Activated naive CD4-positive, alpha-beta T cell treated with Interleukin-2 at 50 U/mL for 16 hours (primary cell): ENCODE results near the gene PDE5A.
"Not testable (repeated sequence)": the region's sequence is repeated elsewhere in the genome, so short reads cannot be mapped to it uniquely, and the experiment has no call there.

Source experiments
- DNase-seq: peaks from one replicate; pipeline ENCODE4 v3.0.0-alpha.2; 2020

The PDE5A gene

GRCh38 chr4:119643306-119644042 is 14.9 kb upstream of the PDE5A start:
- no peak for DNase-seq

DNA sequence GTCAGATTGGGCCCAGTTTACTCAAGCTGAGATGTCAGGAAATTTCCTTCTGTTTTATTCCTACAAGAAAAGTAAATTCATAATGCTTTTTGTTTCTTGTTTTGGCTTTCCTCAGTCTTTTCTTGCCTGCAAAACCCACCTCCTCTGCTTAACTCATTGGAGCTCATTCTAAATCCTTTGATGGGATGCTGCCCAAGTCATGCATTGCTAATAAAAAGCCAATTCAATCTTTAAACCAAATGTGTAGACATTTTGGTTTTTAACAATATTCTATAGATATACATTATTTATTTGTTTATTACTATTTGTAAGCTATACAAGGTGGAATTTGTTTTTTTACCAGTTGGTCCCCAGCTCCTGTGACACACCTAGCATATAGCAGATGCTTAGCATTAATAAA is 13.2 kb upstream of the PDE5A start:
- DNase-seq, result no peak

- no peak for DNase-seq
Measured at GRCh38 chr4:119638359-119638758, 9.8 kb upstream of the PDE5A start.

DNA sequence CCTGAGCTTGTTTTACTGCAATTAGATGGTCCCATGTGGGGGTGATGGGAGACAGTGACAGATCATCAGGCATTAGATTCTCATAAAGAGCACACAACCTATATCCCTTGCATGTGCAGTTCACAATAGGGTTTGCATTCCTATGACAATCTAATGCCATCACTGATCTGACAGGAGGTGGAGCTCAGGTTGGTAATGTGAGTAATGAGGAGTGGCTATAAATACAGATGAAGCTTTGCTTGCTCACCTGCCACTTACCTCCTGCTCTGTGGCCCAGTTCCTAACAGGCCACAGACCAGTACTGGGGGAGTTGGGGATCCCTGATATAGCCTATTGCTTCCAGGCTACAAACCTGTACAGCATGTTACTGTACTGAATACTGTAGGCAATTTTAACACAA is 8.2 kb upstream of the PDE5A start:
- not testable (repeated sequence) for DNase-seq

DNA sequence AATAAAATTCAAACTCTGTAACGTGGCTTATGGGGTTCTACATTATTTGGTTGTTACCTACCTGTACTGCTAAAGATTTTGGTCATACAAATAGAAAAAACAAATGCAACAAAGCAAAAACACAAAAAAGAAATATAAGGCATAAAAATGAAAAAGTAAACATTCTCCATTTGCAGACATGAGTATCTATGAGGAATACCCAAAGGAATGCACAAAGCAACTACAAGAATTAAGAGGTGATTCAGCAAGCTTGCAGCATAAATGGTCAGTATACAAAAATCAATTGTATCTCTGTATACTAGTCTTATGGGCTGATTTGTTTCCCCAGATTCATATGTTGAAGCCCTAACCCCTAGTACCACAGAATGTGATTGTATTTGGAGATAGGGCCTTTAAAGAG is 3.6 kb upstream of the PDE5A start:
- DNase-seq, result no peak

DNA sequence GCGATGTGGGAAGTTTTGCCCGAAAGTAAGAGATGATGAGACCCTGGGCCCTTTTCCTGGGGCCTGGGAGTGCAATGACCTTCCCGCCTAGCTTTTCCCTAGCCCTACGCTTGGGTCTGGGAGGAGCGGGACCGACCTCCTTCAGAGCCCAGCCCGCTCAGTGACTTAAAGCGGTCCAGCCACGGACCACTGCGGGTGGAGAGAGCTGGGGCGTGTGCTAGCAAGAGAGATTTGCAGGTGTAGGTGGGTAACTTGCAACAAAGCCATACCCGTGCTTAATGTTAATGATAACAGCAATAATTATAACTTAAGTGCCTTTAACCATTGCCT is 503 bp upstream of the PDE5A start:
- DNase-seq, result no peak

DNA sequence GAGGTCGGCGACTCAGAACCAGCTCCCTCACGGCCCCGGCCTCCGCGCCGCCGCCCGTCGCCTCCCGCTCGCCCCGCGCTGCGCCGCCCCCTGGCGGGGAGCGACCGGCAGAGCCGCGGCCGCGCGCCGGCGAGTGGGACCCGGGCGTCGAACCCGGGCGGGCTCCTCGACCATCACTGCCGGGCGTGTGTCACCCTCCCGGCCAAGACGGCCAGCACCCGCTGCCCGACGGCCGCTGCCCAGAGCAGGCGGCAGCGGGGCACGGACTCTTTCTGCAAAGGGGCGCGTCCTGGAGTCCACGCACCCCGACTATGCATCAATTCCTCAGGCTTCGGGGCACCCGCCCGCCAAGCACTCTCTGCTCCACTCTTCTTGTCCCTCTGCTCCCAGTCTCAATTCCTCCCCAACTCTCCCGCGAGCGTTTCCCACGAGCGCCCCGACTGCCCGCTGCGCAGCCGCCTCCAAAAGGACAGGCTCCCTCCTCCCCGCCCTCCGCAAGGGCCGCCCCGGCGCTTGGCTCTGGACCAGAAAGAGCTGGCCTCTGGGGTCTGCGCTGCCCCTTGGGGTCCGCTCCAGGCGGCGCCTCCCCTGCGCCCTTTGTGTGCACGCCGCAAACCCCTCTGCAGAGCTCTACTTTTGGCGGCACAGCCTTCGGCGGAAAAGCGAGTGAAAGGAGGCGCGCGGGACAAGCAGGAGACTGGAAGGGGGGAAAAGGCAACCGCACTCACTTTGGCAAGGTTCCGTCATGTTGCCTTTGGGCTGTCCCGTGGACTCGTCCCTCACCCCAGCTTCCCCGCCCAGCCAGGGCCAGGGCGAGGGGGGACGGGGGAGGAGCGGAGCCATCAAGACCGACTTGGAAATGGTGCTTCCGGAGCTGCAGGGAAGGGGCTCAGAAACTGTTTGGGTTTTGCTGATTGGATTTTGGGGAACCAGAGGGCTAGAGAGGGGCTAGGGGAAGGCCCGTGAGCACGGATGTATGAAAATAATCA is 1.0 kb downstream of the PDE5A start:
- DNase-seq, result peak; percentile 65

DNA sequence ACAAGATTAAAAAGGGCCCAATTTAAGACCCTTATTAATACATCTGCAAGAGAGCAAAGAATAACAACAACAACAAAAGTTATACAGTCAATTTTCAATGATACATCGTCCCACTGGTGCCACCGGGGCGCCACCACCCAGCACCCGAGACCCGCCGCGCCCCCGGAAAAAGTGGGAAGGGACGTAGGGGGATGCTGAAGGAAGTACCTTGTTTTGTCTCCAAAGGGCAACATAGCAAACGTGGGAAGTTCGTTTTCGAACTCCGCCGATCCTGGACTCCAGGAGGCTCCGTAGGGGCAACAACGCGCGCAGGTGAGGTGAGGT is 1.7 kb downstream of the PDE5A start:
- no peak for DNase-seq

DNA sequence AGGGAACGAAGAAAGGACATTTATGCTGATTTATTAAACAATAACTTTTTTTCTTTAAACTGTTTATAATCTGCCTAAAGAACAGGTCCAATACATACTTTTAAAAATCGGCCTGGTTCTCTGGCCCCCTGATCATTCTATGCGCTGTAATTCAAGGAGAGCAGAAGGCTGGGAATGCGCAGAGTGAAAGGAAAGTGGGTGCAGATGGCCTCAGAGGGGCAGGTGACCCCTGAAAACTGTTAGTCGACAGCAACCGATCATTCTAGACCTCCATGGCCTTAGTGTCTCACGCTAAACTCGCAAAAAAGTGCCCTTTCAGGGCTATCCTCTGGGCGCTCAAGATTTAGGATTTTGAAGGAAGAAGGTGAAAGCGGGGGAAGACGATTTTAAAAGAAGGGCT is 2.2 kb downstream of the PDE5A start:
- DNase-seq, result no peak

GRCh38 chr4:119625761-119626160 is 2.8 kb downstream of the PDE5A start:
- no peak for DNase-seq

DNA sequence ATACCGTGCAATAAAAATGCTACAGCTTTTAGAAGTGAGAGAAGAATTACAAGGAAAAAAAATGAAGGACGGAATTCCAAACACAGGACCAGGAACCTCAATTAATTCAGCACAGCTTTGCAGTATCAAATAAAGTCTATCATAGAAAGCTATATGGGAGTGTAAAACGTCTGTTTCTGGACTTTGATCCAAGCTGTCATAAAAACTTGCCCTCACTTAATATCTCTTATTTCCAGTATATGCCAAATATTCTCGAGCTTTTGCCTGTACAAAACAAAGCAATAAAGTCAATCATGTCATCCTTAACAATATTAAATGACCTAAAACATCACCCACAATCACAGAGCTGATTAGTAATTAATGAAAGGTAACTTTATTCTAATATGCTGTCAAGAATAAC is 4.2 kb downstream of the PDE5A start:
- DNase-seq, result no peak

- DNase-seq, result no peak
Measured at GRCh38 chr4:119623025-119623424, 5.6 kb downstream of the PDE5A start.

DNA sequence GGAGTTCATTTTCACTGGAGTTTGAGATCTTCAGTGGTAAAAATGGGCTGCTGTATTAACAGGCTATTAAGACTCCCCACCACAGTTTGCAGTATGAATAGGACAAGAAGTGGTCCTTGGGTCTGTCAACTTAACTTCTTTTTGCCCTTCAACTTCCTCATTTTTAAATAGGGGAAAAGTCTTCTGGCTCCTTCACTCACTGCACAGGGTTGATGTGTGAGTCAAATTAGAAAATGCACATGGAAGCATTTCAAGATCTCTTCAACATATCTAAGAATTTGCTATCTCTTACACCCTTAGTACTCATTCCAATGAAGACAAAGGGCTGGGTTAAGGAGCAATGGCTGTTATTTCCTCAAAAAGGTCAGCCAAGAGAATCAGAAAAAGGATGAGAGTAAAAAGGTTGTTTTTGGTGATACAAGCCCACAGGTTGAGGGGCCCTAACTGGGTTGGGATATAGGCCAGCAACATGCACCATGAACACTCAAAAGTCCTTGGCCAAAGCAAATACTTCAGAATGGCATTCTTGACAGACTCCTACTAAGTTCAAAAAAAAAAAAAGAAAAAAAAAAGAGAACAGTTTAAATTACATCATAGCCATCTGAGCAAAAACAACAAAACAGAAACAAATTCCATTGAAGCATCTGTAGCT is 13.4 kb downstream of the PDE5A start:
- DNase-seq, result no peak

DNA sequence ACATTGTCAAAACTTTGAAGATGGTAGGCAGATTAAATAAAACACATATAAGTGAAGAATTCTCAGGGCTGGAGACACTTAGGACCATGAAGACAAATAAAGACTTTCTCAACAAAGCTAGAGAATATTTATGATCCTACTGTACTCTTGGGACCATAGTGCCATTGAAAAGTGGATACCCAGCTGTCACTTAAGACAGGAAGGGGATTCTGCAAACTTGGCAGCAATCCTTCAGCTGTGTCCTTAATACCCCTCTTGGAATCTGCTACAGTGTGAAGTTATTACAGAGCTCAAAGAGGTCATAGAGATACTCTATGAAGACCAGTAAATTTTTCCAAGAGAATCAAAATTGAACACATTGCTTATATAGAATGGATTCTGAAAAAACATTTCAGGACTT is 24.3 kb downstream of the PDE5A start:
- no peak for DNase-seq

DNA sequence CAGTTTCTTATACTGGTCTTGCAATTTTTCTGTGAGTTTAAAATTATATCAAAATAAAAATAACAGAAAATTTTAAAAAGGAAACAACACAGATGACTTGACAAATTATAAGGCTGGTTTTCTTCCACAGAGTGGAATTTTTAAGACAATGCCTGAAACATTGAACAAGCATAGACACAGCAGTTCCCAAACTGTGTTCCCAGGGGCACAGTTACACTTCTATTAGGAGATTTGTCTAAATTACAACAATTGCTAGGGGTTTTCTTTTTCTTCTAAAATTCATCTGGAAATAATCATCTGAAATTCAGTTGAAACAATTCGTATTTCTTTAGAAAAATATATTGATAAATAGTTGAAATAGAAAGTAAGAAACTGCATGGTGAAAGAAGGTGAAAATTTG is 26.2 kb downstream of the PDE5A start:
- no peak for DNase-seq

DNA sequence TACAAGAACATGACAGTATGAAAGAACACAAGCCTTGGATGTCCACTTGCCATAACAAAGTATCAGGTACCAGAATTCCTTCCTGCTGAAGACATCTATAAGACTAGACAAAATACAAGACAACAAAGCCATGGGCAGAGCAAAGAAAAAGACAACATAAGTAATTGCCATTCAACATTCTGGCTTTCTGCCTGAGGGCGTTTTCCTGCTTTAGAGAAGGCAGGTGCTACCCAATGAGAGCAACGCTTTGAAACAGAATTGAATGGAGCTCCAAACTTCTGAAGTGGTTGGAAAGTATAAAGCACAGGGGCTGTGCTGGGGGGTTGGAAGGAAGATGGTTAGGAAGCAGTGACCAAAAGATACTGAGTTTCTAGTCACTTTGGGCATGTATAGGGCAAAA is 30.1 kb downstream of the PDE5A start:
- DNase-seq, result no peak

DNA sequence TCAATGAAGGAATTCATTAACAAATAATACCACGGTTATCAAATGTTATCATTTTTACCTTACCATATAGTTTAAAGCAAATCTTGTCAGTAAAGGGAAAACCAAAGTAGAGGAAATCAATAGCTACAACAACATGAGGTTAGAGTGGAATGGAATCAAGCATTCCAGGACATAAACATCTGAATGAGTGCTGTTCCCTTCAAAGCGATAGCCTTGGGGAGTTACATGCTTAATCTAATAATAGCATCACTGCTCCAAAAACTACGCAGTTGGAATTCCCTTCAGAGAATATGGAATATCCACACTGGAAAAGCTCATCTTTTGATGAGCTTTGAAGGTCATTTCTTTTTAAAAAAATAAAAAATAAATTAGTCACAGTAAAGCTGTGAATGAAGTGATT is 31.2 kb downstream of the PDE5A start:
- DNase-seq, result no peak

- no peak for DNase-seq
Measured at GRCh38 chr4:119593698-119594097, 34.9 kb downstream of the PDE5A start.

DNA sequence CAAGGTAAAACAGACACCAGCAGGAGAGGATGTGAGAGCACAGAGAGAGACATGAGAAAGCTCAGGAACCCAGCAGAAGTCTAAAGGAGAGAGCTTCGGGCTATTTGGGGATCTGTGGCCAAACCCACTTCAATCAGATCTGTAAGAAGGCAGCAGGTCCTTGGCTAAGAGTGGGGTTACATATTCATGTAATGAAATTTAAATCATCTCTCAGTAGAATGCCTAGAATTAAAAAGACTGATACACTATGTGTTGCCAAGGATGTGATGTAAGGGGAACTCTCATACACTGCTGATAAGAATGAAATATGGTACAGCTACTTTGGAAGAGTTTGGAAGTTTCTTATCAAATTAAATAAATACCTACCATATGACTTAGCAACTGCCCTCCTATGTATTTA is 35.8 kb downstream of the PDE5A start:
- no peak for DNase-seq

- DNase-seq, result no peak
Measured at GRCh38 chr4:119589165-119589564, 39.4 kb downstream of the PDE5A start.

- DNase-seq, result no peak
Measured at GRCh38 chr4:119587796-119588195, 40.8 kb downstream of the PDE5A start.

DNA sequence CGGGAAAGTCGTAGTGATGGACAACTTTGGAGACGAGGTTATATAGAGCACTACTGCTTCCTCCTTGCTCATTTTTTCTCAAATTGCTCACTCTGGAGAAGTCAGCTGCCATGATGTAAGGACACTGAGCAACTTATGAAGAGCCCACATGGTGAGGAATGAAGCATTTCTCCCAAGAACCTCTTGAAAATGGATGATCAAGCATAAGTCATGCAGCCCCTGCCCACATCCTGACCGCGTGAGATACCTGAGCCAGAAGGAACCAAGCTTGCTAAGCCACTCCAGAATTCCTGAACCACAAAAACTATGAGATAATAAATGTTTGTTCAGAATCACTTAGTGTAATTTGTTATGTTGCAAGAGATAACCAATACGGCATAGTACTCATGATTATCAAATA is 42.8 kb downstream of the PDE5A start:
- no peak for DNase-seq

DNA sequence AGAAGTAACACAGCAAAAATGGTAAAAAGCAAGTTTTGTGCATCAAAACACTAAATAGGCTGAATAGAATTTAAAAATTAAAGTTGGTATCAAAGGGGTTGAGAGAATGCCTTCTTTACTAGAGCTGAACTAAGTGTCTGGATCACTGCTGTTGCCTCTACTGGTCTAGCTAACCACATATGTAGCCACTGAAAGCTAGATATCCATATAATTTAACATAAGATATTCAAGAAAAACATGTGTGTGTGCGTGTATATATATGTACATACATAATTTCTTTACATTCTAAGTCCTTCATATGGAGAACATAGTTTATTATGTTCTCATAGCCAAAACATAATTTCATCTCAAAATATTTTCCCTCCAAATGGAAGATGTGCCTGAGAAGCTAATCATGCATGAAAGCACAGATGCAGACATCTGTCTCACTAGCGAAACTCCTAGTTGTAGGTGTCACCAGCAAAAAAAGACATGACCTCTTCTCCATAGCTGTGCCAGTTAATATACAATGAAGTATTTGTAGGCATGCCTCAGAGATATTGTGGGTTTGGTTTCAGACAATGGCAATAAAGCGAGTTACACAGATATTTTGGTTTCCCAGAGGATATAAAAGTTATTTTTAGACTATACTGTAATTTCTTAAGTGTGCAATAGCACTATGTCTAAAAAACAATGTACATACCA is 47.3 kb downstream of the PDE5A start:
- no peak for DNase-seq
